Karpas-422 (cell line): Measurements from ENCODE around the gene SSNA1. TPM values are rescaled to one million over a fixed set of nuclear protein-coding genes. Genes with fewer than 3 reads are reported as not detected.

ENCODE experiments used
- DNase-seq: peaks from one replicate; pipeline ENCODE4 v3.0.0-alpha.2; 2015
- H2AFZ ChIP-seq: fragments of 200-600 bp; sonication (generic); 2 replicates; pipeline ENCODE4 v1.6.1; 2014; ENCODE audit warnings: antibody characterized with exemption, low read length, mixed read lengths
- H3K27ac ChIP-seq: fragments of 200-600 bp; sonication (generic); 2 replicates; pipeline ENCODE4 v1.5.1; 2014; ENCODE audit warnings: mild to moderate bottlenecking, low read length, moderate library complexity
- H3K27me3 ChIP-seq: fragments of 200-600 bp; sonication (generic); 2 replicates; pipeline ENCODE4 v1.6.1; 2014; ENCODE audit warnings: low read length, mixed read lengths
- H3K36me3 ChIP-seq: fragments of 200-600 bp; sonication (generic); 2 replicates; pipeline ENCODE4 v1.6.1; 2014; ENCODE audit warnings: low read length, mixed read lengths; ENCODE audit not compliant: insufficient read depth
- H3K4me1 ChIP-seq: fragments of 200-600 bp; sonication (generic); 2 replicates; pipeline ENCODE4 v1.6.1; 2014; ENCODE audit warnings: mild to moderate bottlenecking, low read length, mixed read lengths
- H3K4me2 ChIP-seq: fragments of 200-600 bp; sonication (generic); 2 replicates; pipeline ENCODE4 v1.6.1; 2014; ENCODE audit warnings: low read length, low read depth, mild to moderate bottlenecking; ENCODE audit not compliant: poor library complexity, severe bottlenecking
- H3K4me3 ChIP-seq: fragments of 200-600 bp; sonication (generic); 2 replicates; pipeline ENCODE4 v1.5.1; 2014; ENCODE audit warnings: mild to moderate bottlenecking, antibody characterized with exemption, low read length, mixed read lengths
- H3K79me2 ChIP-seq: fragments of 200-600 bp; sonication (generic); 2 replicates; pipeline ENCODE4 v1.6.1; 2014; ENCODE audit warnings: mild to moderate bottlenecking, low read length, mixed read lengths
- H3K9ac ChIP-seq: fragments of 200-600 bp; sonication (generic); 2 replicates; pipeline ENCODE4 v1.6.0; 2014; ENCODE audit warnings: low read length
- H3K9me2 ChIP-seq: fragments of 200-600 bp; sonication (generic), shearing (Covaris generic); replicated peaks from 2 replicates; pipeline ENCODE4 v1.6.0; 2014; ENCODE audit warnings: mild to moderate bottlenecking, low read length, moderate library complexity; ENCODE audit not compliant: insufficient read depth
- H3K9me3 ChIP-seq: fragments of 300-700, 200-600 bp; sonication (generic); 2 replicates; pipeline ENCODE4 v1.6.1; 2014; ENCODE audit warnings: low read length, mixed read lengths
- H4K20me1 ChIP-seq: fragments of 200-600 bp; sonication (generic); 2 replicates; pipeline ENCODE4 v1.6.1; 2014; ENCODE audit warnings: mild to moderate bottlenecking, antibody characterized with exemption, low read length, low read depth; ENCODE audit not compliant: insufficient read depth
- total RNA-seq: library from RNA; depleted of rRNA; stranded (reverse); fragments of >200 nt; shearing (Covaris generic); gene quantifications from 2 replicates; pipeline ENCODE4 v1.2.3, GENCODE V29; 2014; ENCODE audit warnings: low replicate concordance

Gene SSNA1
- total RNA-seq, 1 experiment from 2014 or later, result 48.9 TPM

DNA sequence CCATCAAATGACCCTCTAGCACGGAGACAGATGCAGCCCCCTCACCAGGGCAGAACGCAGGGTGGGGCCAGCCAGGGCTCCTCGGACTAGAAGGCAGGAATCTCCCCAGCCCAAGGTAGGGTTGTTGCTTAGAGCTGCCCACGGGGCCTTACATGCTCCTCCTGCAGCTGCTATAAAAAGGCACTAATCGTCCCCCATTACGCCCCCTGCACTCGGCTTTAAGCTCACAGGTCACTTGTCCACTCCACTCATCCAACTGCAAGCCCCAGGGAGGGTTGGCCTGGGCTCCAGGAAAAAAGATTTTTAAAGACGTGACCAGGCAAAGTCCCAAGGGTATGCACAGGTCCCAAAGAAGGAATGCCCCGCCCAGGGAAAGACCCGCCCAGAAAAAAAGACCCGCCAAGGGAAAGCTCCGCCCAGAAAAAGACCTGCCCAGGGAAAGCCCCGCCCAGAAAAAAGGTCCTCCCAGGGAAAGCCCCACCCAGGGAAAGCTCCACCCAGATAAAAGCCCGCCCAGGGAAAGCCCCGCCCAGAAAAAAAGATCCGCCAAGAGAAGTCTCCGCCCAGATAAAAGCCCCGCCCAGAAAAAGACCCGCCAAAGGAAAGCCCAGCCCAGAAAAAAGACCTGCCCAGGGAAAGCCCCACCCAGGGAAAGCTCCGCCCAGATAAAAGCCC lies 38.4 kb upstream of the SSNA1 start:
- peaks cover 7% of the 10 kb centered on the region for H3K4me1 ChIP-seq
- H3K79me2 ChIP-seq, result no peaks in the 10 kb centered on the region
- H3K9me3 ChIP-seq, result no peaks in the 10 kb centered on the region
- H3K27me3 ChIP-seq, result no peaks in the 10 kb centered on the region
- H2AFZ ChIP-seq, result no peak overlapping the region
- no peaks in the 10 kb centered on the region for H3K36me3 ChIP-seq
- no peaks in the 10 kb centered on the region for H3K9me2 ChIP-seq
- H3K4me2 ChIP-seq, result no peak overlapping the region
- no peak overlapping the region for H3K9ac ChIP-seq
- no peak overlapping the region for H3K27ac ChIP-seq
- H4K20me1 ChIP-seq, result no peaks in the 10 kb centered on the region
- peak; percentile 72 for DNase-seq
- H3K4me3 ChIP-seq, result no peak overlapping the region

DNA sequence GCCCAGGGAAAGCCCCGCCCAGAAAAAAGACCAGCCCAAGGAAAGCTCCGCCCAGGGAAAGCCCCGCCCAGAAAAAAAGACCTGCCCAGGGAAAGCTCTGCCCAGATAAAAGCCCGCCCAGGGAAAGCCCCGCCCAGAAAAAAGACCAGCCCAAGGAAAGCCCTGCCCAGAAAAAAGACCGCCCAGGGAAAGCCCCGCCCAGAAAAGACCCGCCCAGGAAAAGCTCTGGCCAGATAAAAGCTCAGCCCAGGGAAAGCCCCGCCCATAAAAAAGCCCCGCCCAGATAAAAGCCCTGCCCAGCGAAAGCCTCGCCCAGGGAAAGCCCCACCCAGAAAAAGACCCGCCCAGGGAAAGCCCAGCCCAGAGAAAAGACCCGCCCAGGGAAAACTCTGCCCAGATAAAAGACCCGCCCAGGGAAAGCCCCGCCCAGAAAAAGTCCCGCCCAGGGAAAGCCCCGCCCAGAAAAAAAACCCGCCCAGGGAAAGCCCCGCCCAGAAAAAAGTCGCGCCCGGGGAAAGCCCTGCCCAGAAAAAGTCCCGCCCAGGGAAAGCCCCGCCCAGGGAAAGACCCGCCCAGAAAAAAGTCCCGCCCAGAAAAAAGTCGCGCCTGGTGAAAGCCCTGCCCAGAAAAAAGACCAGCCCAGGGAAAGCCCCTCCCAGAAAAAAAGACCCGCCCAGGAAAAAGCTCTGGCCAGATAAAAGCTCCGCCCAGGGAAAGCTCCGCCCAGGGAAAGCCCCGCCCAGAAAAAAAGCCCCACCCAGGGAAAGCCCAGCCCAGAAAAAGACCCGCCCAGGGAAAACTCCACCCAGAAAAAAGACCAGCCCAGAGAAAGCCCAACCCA lies 37.6 kb upstream of the SSNA1 start:
- Histone ChIP-seq H3K4me2 (no peak overlapping the region), H3K36me3 (no peaks in the 10 kb centered on the region), H4K20me1 (no peaks in the 10 kb centered on the region), H3K4me3 (no peak overlapping the region), H2AFZ (no peak overlapping the region), H3K9me3 (no peaks in the 10 kb centered on the region), H3K79me2 (no peaks in the 10 kb centered on the region), H3K27ac (no peak overlapping the region), H3K9me2 (no peaks in the 10 kb centered on the region), H3K9ac (no peak overlapping the region), H3K4me1 (peaks cover 7% of the 10 kb centered on the region), H3K27me3 (no peaks in the 10 kb centered on the region)
- DNase-seq, result peak; percentile 97

DNA sequence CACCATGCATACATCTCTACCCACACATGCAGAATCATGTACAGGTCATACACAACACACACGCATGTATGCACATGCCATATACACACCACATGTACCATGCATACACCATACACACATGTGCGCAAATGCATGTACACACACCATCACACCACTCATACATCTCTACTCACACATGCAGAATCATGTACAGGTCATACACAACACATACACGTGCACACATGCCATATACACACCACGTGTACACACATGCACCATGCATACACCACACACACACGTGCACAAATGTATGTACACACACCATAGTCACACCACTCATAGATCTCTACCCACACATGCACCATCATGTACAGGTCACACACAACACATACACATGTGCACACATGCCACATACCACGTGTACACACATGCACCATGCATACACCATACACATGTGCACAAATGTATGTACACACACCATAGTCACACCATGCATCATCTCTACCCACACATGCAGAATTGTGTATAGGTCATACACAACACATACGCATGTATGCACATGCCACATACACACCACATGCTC lies 35.6 kb upstream of the SSNA1 start:
- no peaks in the 10 kb centered on the region for H3K79me2 ChIP-seq
- no peaks in the 10 kb centered on the region for H3K9me2 ChIP-seq
- peaks cover 7% of the 10 kb centered on the region for H3K4me1 ChIP-seq
- DNase-seq, result no peak
- no peaks in the 10 kb centered on the region for H3K27me3 ChIP-seq
- H3K4me2 ChIP-seq, result no peak overlapping the region
- no peak overlapping the region for H3K27ac ChIP-seq
- H2AFZ ChIP-seq, result no peak overlapping the region
- H3K4me3 ChIP-seq, result no peak overlapping the region
- H3K9ac ChIP-seq, result no peak overlapping the region
- no peaks in the 10 kb centered on the region for H4K20me1 ChIP-seq
- no peaks in the 10 kb centered on the region for H3K36me3 ChIP-seq
- H3K9me3 ChIP-seq, result no peaks in the 10 kb centered on the region

DNA sequence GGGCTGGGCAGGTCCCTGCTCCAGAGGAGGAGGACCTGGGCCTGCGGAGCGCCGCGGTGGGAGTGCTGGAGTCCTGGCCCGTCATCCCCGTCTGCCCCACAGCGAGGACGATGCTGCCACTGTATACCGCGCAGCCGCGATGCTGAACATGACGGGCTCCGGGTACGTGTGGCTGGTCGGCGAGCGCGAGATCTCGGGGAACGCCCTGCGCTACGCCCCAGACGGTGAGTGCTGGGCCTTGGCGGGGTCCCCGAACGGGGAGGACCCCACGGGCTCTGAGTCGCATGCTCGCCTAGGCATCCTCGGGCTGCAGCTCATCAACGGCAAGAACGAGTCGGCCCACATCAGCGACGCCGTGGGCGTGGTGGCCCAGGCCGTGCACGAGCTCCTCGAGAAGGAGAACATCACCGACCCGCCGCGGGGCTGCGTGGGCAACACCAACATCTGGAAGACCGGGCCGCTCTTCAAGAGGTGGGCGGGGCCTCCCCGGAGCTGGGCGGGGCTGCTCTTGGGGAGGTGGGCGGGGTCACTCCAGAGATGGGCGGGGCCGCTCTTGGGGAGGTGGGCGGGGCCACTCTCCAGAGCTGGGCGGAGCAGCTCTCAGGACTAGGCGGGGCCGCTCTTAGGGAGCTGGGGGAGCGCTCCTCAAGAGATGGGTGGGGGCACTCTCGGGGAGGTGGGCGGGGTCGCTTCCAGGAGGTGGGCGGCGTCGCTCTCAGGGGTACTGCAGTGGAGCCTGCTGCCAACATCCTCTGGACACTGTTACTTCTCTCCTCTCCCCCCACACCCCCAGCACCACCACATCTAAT lies 31.7 kb upstream of the SSNA1 start:
- no peak overlapping the region for H3K4me3 ChIP-seq
- H3K79me2 ChIP-seq, result no peaks in the 10 kb centered on the region
- no peaks in the 10 kb centered on the region for H3K27me3 ChIP-seq
- no peak overlapping the region for H2AFZ ChIP-seq
- no peak overlapping the region for H3K27ac ChIP-seq
- 0 out of 2 replicates have a peak, but pooled peaks cover 2% of the 10 kb centered on the region for H4K20me1 ChIP-seq
- no peaks in the 10 kb centered on the region for H3K36me3 ChIP-seq
- no peak overlapping the region for H3K9ac ChIP-seq
- H3K4me1 ChIP-seq, result no peaks in the 10 kb centered on the region
- no peak overlapping the region for H3K4me2 ChIP-seq
- H3K9me3 ChIP-seq, result no peaks in the 10 kb centered on the region
- no peaks in the 10 kb centered on the region for H3K9me2 ChIP-seq
- peak; percentile 72 for DNase-seq

DNA sequence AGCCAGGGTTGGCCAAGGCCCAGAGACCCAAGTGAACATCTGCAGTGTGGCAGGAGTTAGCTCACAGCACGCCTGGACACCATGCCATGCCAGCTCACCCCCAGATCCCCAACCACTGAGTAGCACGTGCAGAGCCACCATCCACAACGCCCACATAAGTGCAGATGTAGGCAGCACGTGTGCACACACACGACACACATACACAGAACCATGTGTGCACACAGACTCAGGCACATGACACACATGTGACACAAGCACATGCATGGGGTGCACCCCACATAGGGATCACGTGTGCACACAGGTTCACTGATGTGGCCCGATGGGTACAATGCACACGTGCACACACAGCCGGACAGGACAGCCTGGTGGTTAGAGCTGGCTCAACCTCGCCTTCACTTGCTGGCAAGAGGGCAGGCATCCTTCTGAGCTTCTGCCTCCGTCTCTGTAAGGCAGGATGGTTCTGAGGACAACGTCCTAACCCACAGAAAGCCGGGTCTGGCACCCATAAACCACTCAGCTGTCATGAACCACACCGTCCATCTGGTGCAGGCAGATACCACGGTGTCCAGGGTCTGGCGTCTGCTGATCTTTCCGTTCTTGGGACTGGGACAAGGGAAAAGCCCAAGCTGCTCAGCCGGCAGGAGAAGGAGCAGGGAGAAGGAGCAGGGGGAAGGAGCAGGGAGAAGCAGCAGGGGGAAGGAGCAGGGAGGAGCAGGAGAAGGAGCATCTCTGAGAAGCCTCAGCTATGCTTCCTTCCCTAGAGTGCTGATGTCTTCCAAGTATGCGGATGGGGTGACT lies 30.7 kb upstream of the SSNA1 start:
- H3K9ac ChIP-seq, result no peak overlapping the region
- H3K9me2 ChIP-seq, result no peaks in the 10 kb centered on the region
- H3K4me1 ChIP-seq, result no peaks in the 10 kb centered on the region
- no peak overlapping the region for H3K27ac ChIP-seq
- 0 out of 2 replicates have a peak, but pooled peaks cover 2% of the 10 kb centered on the region for H4K20me1 ChIP-seq
- no peaks in the 10 kb centered on the region for H3K9me3 ChIP-seq
- no peak overlapping the region for H3K4me2 ChIP-seq
- no peak overlapping the region for H2AFZ ChIP-seq
- no peaks in the 10 kb centered on the region for H3K27me3 ChIP-seq
- no peaks in the 10 kb centered on the region for H3K79me2 ChIP-seq
- H3K4me3 ChIP-seq, result no peak overlapping the region
- no peaks in the 10 kb centered on the region for H3K36me3 ChIP-seq
- no peak for DNase-seq

DNA sequence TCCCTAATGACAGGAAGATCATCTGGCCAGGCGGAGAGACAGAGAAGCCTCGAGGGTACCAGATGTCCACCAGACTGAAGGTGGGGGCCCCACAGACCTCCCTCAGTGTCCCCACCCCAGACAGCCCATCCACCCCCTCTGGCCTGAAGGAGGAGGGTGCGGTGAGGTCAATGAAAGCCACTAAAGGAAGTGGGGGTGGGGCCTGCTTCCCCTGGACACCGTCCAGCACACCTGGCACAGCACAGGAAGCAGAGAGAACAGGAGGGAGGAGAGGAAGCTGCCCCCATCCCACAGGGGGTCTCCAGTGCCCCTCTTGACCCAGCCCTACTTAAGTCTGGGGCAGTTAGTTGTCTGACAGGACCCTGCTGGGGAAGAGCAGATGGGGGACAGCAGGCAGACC lies 29.9 kb upstream of the SSNA1 start:
- Histone ChIP-seq H2AFZ (no peak overlapping the region), H3K36me3 (no peaks in the 10 kb centered on the region), H3K4me1 (no peaks in the 10 kb centered on the region), H3K27ac (no peak overlapping the region), H3K4me2 (no peak overlapping the region), H3K9me3 (no peaks in the 10 kb centered on the region), H3K4me3 (no peak overlapping the region), H3K27me3 (no peaks in the 10 kb centered on the region), H3K9ac (no peak overlapping the region), H4K20me1 (0 out of 2 replicates have a peak, but pooled peaks cover 2% of the 10 kb centered on the region), H3K9me2 (no peaks in the 10 kb centered on the region), H3K79me2 (no peaks in the 10 kb centered on the region)
- no peak for DNase-seq

GRCh38 chr9:137159105-137160053 lies 29.1 kb upstream of the SSNA1 start:
- Histone ChIP-seq H3K4me3 (no peak overlapping the region), H2AFZ (no peak overlapping the region), H4K20me1 (0 out of 2 replicates have a peak, but pooled peaks cover 2% of the 10 kb centered on the region), H3K27me3 (no peaks in the 10 kb centered on the region), H3K4me1 (no peaks in the 10 kb centered on the region), H3K9me2 (no peaks in the 10 kb centered on the region), H3K9ac (no peak overlapping the region), H3K36me3 (no peaks in the 10 kb centered on the region), H3K9me3 (no peaks in the 10 kb centered on the region), H3K79me2 (no peaks in the 10 kb centered on the region), H3K27ac (no peak overlapping the region), H3K4me2 (no peak overlapping the region)
- no peak for DNase-seq
